HG03060 (cell line): ENCODE results near the gene GPR180.

Source experiments
- ATAC-seq: cut with Tn5 transposase; IDR thresholded peaks from one replicate; pipeline ENCODE4 v1.9.1; 2021; ENCODE audit warnings: low read depth, moderate number of reproducible peaks; ENCODE audit not compliant: unreplicated experiment

The GPR180 gene

DNA sequence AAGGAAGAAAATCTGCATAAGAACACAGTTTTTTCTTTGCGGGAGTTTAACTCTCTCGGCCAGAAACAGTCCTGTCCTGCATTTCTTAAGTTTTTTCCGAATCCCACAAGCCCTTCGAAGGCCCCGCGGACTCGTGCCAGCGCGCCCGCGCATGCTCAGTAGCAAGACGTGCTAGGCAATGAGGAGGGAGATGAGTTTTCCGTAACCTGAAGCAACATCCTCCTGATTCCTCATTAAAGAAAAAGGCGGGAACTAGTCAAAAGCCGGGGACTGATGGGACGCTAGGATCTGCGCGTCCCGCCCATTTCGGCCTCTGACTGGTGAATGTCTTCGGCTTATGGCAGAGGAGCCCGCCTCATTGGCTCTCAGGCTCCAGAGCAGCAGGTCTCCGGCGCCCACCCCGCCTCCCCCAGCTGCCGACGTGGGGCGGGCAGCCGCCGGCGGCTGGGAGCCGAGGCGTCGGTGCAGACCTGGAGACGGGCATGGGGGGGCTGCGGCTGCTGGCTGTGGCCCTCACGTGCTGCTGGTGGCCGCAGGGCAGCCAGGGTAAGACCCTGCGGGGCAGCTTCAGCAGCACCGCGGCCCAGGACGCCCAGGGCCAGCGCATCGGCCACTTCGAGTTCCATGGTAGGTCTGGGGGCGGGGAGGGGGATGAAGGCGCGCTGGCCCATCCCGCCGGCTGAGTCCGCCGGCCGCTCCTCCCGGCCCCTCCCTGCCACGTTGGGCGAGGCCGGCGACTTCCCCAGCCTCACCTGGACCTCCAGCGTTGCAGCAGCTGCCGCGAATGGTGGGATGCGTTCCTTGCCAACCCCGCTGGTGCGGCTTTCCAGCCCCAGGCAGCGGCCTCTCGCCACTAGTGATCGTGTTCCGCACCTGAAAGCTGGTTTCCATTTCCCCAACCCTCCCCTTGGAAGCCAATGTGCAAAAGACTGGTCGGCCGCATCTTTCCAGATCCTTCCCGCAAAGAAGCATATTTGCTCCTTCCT lies at the start of gene GPR180:
Gene GPR180, plus strand, starts transcription at position 412 of the 986 bp plus-strand sequence. Its CDS starts 71 bp downstream, at position 483.
- ATAC-seq: peak; percentile 100

- ATAC-seq: no peak
Observed at GRCh38 chr13:94552095-94552494, 49.6 kb upstream of the GPR180 start.

GRCh38 chr13:94553766-94554165 lies 47.9 kb upstream of the GPR180 start:
- no peak for ATAC-seq

DNA sequence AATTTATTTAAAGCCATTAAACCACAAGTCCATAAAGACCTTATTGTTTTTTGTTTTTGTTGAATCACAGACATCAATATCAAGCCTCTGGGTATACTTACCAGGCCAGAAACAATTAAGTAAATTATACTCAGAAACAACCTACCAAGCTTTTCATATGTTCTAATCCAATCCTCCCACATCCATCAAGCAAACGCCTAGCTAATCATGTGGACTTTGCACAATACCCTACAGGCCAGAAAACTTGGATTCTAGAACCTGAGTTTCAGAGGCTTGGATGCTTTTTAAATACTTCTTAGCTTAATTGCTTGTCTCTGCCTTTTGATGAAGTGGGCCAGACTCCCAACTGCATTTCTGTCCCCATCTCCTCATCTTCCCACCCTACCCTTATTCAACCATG lies 45.6 kb upstream of the GPR180 start:
- ATAC-seq: no peak

GRCh38 chr13:94556621-94557020 lies 45.0 kb upstream of the GPR180 start:
- no peak for ATAC-seq

DNA sequence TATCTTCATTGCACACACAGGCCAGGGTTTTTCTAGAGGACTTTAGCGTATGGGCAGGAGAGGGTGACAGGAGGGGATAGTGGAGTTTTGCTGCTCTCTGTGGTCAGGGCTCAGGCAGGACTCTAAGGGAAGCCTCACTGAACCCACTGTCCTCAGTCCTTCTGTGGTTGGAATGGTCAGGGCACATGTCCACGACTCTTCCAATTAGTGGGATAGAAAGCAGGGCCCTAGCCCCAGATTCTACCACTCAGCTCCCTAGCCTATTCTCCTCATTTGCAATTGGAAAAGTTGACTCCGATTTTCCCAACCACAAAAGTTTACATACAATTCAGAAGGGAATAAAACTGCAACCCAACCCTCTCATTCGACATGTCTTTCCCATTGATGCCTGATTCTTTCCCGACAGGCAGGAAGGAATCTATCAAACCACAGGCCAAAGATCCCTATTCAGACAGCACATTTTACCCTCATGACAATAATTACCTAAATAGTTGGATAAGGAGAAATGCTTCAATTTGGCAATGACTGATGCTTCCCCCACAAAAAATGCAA lies 43.9 kb upstream of the GPR180 start:
- no peak for ATAC-seq

DNA sequence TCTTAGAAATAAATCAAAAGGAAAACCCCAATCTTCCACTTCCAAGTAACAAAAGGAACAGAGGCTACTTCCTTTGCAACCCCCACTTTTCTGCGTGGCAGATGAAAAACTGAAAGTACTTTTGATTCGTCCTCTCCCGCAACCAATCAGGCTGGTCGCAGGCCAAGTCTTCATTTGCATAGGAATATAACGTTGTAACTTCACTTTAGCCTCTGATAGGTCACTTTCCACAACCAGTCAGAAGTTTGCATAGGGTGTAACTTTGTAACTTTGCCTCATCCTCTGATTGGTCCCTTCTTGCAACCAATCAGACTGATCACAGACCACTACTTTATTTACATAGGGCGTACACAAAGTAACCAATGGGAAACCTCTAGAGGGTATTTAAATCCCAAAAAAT lies 42.9 kb upstream of the GPR180 start:
- no peak for ATAC-seq

GRCh38 chr13:94559222-94559795 lies 42.3 kb upstream of the GPR180 start:
- no peak for ATAC-seq

DNA sequence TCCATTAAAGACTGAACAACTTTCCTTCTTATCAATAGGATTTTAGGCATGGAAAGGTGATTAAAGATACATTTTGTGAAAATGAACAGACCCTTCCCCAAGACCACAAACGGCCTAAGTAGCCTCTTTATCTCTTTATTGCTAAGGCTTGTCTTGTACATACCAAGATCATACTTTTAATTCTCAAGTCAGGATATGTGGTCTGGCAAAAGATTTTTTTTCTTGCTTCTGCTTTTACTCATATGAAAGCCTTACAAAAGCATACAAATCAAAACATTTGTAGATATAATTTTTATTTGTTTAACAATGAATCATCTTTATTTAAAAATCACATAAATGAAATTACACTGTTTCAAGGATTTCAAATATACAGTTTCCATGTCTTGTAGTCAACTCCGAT lies 41.5 kb upstream of the GPR180 start:
- ATAC-seq: no peak

GRCh38 chr13:94561126-94561525 lies 40.5 kb upstream of the GPR180 start:
- ATAC-seq: no peak

DNA sequence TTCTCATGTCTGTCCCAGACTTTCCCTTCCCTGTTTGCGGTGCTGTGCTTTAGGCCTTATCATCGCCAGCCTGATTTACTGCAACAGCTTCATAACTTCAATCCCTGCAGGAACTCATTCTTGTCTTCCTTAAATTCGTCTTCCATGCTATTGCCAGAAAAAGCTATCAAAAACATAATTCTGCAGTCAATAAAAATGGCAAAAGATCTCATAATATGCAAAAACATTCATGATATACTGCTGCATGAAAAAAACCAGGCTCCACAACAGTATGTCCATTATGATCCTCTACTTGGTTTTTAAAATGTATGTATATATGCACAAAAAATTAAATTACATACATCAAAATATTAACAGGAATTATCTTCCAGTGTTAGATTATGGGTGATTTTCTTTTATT lies 34.1 kb upstream of the GPR180 start:
- ATAC-seq: no peak

DNA sequence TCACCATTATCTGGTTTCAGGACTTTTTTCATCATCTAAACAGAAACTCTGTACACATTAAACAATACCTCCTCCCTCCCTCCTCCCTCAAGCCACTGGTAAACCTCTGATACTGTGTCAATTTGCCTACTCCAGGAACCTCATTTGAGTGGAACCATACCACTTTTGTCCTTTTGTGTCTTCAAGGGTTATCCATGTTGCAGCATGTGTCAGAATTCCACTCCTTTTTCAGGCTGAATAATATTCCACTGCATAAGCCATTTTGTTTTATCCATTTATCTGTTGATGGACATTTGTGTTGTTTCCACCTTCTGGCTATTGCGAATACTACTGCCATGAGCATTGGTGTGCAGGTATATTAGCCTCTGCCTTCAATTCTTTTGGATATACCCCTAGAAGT lies 33.2 kb upstream of the GPR180 start:
- ATAC-seq: no peak

DNA sequence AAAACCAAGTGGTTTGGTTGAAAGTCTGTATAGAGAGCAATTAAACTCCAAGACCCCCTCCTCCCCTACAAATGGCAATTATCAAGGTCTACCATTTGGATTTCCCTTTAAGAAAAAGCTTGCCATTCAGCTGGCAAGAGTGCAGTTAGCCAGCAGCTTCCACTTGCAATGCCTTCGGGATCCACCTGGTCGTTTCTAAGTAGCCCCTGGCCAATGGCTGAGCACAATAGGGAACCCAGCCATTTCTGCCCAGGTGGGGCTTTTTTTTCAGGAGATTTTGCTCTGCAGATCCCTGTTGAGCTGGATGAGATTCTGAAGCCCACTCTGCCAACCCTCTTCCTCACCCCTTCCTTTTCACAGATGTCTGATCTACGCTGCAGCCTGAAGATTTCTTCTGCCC lies 32.0 kb upstream of the GPR180 start:
- ATAC-seq: no peak

- no peak for ATAC-seq
Observed at GRCh38 chr13:94579063-94579462, 22.6 kb upstream of the GPR180 start.

GRCh38 chr13:94583926-94584325 lies 17.7 kb upstream of the GPR180 start:
- ATAC-seq: no peak

DNA sequence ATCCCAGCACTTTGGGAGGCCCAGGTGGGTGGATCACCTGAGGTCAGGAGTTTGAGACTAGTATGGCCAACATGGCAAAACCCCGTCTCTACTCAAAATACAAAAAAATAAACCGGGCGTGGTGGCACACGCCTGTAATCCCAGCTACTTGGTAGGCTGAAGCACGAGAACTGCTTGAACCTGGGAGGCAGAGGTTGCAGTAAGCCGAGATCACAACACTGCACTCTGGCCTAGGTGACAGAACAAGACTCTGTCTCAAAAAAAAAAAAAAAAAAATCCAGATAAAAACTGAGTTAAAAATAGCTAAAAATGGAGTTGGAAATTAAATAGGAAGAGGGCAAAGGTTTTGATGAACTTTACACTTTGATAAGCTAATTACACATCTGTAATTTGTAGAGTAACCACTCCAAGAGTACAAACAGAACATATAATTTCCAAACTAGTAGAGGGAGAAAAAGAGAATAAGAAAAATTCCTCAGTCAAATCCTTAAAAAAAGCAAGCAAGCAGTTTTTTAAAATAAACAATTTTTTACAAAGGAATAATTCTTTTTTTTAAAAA lies 16.0 kb upstream of the GPR180 start:
- no peak for ATAC-seq

DNA sequence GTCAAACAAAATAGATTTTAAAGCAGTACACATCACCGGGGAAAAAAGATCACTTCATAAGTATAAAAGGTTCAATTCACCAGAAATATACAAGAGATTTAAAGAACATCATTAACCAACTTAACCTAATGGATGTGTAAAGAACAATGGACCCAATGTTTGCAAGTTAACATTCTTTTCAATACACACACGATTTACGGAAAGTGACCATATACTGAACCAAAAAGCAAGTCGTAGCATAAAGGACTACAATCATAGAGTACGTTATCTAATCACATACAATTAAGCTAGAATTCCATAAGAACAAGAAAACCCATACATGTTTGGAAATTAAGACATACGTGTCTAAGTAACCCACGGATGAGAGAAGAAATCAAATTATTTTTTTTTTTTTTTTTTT lies 15.3 kb upstream of the GPR180 start:
- ATAC-seq: no peak

DNA sequence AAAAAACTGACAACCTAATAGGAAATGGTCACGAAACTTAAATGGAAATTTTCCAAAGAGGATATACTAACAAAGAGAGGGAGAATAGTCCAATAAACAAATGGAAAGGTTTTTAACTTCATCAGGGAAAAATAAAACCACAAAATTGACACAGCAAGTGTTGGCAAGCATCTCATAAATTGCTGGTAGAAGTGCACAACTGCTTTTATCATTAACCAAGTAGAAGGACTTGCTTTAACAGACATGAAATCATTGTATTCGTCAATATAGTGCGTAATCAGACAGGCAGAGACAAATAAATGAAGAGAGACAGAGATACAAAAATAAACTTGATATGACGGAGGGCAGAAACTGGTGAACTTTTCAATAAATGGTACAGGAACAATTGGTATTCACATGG lies 13.1 kb upstream of the GPR180 start:
- no peak for ATAC-seq

DNA sequence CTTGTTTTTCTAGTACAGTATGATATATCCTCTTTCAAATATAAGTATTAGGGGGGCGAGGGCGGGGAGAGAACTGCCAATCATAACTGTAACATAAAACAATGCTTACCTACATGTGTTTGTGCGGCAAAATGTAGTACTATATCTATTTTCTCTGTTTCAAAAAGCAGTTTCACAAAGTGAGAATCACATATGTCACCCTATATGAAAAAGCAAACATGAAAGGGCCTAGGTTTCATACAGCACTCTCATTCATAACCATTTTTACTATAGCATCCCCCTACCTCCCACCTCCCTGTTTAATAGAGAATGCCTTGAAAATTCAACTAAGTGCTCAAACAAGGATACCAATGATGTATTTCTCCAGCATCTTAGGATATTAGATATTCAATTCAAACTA lies 10.9 kb upstream of the GPR180 start:
- no peak for ATAC-seq

DNA sequence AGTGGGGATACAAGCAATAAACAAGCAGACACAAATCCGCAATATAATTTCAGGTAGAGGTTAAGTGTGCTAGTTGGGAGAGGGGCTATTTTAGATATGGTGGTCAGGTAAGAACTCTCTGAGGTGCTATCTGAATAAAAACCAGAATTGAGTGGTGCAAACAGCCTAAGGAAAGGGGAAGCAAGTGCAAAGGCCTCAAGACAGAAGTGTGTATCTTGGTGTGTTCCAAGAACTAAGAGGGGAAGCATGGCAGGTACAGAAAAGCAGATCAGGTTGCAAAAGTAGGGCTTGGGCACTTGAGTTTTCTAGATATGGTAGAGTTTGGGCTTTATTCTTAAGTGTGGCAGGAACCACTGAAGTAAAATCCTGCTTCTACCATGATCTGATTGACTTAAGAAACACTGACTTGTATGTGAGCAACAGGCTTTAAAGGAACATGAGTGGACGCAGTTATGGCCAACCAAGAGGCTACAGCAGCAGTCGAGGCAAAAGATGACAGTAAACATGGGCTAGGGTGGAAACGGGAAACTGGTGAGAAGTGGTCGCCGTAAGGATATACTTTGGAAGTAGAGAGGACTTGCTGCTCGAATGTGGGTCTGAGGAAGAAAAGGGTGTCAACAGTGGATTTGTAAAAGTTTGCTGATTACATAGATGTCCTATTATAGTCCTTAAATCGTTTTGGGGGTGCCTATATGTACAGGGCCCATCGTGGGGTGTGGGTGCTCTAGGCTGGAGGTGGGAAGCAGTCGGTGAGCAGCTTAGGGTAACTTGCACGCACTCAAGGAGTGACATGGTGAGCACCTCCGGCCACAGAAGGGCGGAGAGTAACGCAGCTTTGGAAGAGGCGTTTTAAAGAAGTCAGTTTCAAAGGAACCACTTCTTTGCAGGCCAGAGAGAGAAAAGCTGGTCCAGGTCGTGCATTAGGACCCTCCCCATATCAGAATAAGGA lies 6.4 kb upstream of the GPR180 start:
- ATAC-seq: no peak
